ENCODE measurements around the gene JADE2.
A peak's percentile ranks its signal among the peaks of the same experiment; 100 is the strongest.
"Not testable (repeated sequence)": the region's sequence is repeated elsewhere in the genome, so short reads cannot be mapped to it uniquely, and the experiment has no call there.

The JADE2 gene

DNA sequence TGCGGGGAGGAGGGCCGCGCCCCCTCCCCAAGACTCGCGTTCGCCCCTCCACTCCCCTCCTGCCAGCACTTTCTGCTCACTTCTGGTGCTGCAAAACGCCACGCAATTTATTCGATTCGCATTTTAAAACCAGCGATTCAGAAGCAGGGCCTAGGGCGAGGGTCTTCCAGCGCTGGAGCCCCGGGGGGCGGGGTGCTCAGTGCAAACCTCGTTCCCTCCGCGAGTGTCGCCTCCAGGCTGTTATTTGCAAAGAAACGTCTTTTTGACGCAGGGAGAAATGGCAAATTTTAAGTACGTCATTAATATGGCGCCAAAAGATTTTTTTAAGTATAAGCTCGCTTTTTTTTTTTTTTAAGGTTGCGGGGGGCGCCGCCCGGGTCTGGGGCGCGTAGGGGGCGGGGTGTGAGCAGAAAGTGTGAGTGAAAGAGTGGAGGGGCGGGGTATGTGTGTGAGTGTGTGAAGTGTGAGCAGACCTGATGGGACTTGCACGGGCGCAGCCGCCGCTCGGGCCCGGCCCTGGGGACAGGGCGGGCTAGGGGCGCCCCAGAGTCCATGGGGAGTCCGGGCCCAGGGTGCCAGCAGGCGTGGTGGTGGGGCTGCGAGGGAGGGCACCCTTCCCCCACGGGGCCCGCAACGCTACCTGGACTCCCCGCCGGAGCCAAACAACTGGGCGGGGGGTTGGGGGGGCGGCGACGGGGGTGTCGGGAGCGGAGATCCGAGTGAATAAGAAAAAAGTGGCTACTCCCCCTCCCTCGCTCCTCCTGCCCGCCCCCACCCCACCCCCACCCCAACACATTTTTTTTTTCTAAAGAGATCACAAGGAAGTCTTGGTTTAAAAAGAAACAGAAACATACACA, at the start of gene JADE2:
TSS of gene JADE2 (plus strand) at position 845 of the 857 bp plus-strand sequence. CDS start 10,188 bp downstream, outside the sequence.
- peak within 1 kb of the TSS; percentile 92 for H3K4me3 ChIP-seq (ENCODE audit: low read length)
- no peak for TF ChIP-seq ZNF274 (IDR thresholded peaks at IDR 0.05; ENCODE audit: low read depth, low read length)

DNA sequence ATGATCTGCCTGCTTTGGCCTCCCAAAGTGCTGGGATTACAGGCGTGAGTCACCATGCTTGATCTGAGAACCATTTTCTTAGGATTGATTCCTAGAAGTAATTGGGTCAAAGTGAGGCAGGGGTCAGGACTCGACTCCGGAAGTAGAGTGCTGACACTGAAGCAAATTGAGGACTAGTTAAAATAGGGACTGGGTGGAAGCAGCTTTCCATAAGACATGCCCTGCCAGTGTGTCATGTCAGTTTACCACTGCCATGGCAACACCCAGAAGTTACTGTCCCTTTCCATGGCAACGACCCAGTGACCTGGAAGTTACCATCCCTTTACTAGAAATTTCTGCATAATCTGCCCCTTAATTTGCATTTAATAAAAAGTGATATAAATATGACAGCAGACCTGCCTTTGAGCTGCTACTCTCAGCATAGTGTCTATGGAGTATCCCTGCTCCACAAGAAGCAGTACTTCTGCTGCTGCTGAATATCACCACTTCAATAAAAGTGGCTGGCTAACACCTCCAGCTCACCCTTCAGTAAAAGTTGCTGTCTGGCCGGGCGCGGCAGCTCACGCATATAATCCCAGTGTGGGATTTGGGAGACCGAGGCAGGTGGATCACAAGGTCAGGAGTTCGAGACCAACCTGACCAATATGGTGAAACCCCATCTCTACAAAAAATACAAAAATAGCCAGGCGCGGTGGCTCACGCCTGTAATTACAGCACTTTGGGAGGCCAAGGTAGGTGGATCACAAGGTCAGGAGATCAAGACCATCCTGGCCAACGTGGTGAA, 47.8 kb upstream of the JADE2 start:
- TF ChIP-seq ZNF274 (IDR thresholded peaks at IDR 0.05; ENCODE audit: low read depth, low read length): no peak
- no peak overlapping the region for H3K4me3 ChIP-seq (ENCODE audit: low read length)

- H3K4me3 ChIP-seq (ENCODE audit: low read length): no peak overlapping the region
- no peak for TF ChIP-seq ZNF274 (IDR thresholded peaks at IDR 0.05; ENCODE audit: low read depth, low read length)
These were observed 45.6 kb upstream of the JADE2 start for GRCh38 chr5:134479839-134480238.

GRCh38 chr5:134489227-134489944, 36.1 kb upstream of the JADE2 start:
- TF ChIP-seq ZNF274 (IDR thresholded peaks at IDR 0.05; ENCODE audit: low read depth, low read length): no peak
- H3K4me3 ChIP-seq (ENCODE audit: low read length): no peak overlapping the region

GRCh38 chr5:134490255-134490924, 35.1 kb upstream of the JADE2 start:
- TF ChIP-seq ZNF274 (IDR thresholded peaks at IDR 0.05; ENCODE audit: low read depth, low read length): no peak
- no peak overlapping the region for H3K4me3 ChIP-seq (ENCODE audit: low read length)

DNA sequence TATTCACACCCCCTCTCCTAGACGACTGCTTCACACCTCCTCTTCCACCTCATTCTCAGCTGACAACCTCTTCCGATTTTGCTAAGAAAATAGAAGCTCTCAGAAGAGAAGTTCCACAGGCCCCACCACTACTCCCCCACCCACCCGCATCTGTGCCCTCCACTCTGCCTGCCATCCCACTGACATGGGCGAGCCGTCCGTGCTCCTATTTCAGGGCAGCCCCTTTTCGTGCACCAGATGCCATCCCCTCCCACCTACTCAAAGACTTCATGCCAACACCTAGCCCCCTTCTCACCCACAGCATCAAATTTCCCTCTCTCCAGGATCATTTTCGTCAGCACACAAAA, 34.6 kb upstream of the JADE2 start:
- no peak overlapping the region for H3K4me3 ChIP-seq (ENCODE audit: low read length)
- TF ChIP-seq ZNF274 (IDR thresholded peaks at IDR 0.05; ENCODE audit: low read depth, low read length): no peak

DNA sequence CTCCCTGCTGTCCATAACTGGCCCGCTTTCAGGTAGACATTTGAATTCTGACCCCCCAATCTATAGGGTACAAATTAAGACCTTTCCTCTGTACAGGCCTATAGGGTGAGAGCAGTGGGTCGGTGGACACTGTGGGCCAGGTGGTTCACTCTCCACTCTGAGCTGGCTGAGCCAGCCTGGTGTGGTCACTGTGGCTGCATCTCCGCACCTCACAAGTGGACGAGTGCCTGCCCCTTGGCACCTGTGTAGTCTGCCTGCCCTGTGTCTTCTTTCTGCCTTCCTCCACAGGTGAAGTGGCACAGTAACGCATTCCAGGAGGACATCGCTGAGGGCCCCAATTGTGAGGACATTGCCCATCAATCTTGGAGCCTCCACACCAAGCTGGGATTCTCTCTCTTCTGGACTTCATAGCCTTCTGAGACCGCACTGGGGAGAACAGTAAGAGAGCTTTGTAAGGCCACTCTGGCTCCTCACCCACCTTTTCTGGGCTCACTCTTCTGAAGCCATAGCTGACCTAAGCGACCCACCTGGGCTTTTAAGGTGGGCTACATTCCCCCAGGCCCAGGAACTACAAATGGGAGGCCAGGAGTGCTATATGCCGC, 33.5 kb upstream of the JADE2 start:
- TF ChIP-seq ZNF274 (IDR thresholded peaks at IDR 0.05; ENCODE audit: low read depth, low read length): no peak
- H3K4me3 ChIP-seq (ENCODE audit: low read length): no peak overlapping the region

DNA sequence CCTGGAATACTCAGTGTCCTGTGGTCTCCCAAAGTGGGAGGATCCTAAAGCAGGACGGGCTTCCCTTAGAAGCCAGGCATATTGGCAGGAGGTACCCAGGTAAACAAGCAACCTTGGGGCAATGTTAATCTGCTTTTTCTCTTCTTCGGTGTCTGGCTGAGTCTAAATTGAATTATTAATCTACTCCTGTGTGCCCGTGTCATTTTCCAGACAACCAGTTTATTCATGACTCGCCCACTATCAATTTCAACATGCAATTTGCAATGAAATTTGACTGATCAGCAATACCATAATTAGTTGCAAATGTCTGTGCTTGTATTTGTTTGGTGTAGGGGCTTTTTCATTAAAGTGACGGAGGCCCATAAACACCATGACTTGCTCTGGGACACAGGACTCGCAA, 32.9 kb upstream of the JADE2 start:
- H3K4me3 ChIP-seq (ENCODE audit: low read length): no peak overlapping the region
- no peak for TF ChIP-seq ZNF274 (IDR thresholded peaks at IDR 0.05; ENCODE audit: low read depth, low read length)

- no peak for TF ChIP-seq ZNF274 (IDR thresholded peaks at IDR 0.05; ENCODE audit: low read depth, low read length)
- no peak overlapping the region for H3K4me3 ChIP-seq (ENCODE audit: low read length)
These were observed 31.9 kb upstream of the JADE2 start for GRCh38 chr5:134493461-134494055.

DNA sequence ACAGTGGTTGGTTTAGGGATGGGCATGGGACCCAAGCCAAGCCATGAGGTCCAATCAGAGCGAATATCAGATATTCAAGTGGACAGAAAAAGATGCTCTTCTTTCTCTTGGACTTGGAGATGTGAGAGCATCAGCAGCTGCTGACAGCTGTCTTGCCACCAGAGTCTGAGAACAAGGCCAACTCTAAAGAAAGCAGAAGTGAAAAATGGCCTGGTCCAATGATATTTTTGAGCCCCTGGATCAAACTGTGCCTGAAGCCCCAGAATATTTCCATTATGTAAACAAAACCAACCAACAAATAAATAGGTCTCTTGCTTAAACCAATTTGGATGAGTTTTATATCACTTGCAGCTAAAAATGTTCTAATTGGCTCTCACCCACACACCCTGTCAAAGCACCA, 30.7 kb upstream of the JADE2 start:
- no peak overlapping the region for H3K4me3 ChIP-seq (ENCODE audit: low read length)
- TF ChIP-seq ZNF274 (IDR thresholded peaks at IDR 0.05; ENCODE audit: low read depth, low read length): no peak

DNA sequence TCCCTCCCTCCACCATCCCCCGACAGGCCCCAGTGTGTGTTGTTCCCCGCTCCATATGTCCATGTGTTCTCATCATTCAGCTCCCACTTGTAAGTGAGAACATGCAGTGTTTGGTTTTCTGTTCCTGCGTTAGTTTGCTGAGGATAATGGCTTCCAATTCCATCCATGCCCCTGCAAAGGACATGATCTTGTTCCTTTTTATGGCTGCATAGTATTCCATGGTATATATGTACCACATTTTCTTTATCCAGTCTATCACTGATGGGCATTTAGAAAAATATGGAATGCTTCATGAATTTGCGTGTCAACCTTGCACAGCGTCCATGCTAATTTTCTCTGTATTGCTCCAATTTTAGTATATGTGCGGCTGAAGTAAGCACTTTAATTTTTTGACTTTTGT, 25.6 kb upstream of the JADE2 start:
- not testable (repeated sequence) for H3K4me3 ChIP-seq (ENCODE audit: low read length)

- no peak for TF ChIP-seq ZNF274 (IDR thresholded peaks at IDR 0.05; ENCODE audit: low read depth, low read length)
These were observed 24.6 kb upstream of the JADE2 start for GRCh38 chr5:134500699-134501430.

DNA sequence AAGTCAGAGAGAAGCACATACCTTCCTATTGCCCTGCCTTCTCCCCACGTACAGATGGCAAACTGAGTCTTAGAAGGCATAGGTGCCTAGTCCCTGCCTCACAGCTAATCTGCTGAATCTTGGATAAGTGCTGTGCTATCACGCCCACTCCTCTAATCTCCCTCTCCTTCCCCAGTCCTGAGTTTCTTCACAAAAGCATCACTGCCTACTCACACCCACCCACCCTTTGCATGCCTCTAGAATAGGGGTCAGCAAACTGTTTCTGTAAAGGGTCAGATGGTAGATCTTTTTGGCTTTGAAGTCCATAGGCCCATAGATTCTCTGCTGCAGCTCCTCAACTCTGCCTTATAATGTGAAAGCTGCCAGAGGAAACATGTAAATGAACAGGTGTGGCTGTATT, 23.2 kb upstream of the JADE2 start:
- H3K4me3 ChIP-seq (ENCODE audit: low read length): no peak overlapping the region
- TF ChIP-seq ZNF274 (IDR thresholded peaks at IDR 0.05; ENCODE audit: low read depth, low read length): no peak

More at GRCh38 chr5:134500699-134501430, 24.6 kb upstream of the JADE2 start:
- no peak overlapping the region for H3K4me3 ChIP-seq (ENCODE audit: low read length)
